Parathyroid adenoma (tissue), 2 donors: ENCODE measurements around the gene FAM153A.
"Not testable (repeated sequence)": the region's sequence is repeated elsewhere in the genome, so short reads cannot be mapped to it uniquely, and the experiment has no call there.

Source experiments
- H2AFZ ChIP-seq: fragments of 300-600 bp; sonication (generic); one replicate; pipeline ENCODE4 v1.7.0; 2017; ENCODE audit warnings: antibody characterized with exemption, mild to moderate bottlenecking
- H3K27ac ChIP-seq: fragments of 300-600 bp; sonication (generic); one replicate; pipeline ENCODE4 v1.7.0; 2017
- H3K27me3 ChIP-seq: fragments of 300-600 bp; sonication (generic); one replicate; pipeline ENCODE4 v1.7.0; 2017; ENCODE audit warnings: low read length; ENCODE audit not compliant: control insufficient read depth, insufficient read depth
- H3K36me3 ChIP-seq: fragments of 300-600 bp; sonication (generic); one replicate; pipeline ENCODE4 v1.7.0; 2017; ENCODE audit warnings: low read length; ENCODE audit not compliant: control insufficient read depth, insufficient read depth
- H3K4me1 ChIP-seq: fragments of 300-600 bp; sonication (generic); one replicate; pipeline ENCODE4 v1.7.0; 2017; ENCODE audit warnings: control low read depth
- H3K4me2 ChIP-seq: fragments of 300-600 bp; sonication (generic); one replicate; pipeline ENCODE4 v1.7.0; 2017; ENCODE audit warnings: low read length
- H3K4me3 ChIP-seq: fragments of 300-600 bp; sonication (generic); one replicate; pipeline ENCODE4 v1.7.0; 2017; ENCODE audit warnings: low read depth, low read length
- H3K79me2 ChIP-seq: fragments of 300-600 bp; sonication (generic); one replicate; pipeline ENCODE4 v1.7.0; 2017; ENCODE audit warnings: control low read depth
- H3K9ac ChIP-seq: fragments of 300-600 bp; sonication (generic); one replicate; pipeline ENCODE4 v1.7.0; 2017; ENCODE audit warnings: mild to moderate bottlenecking
- H3K9me3 ChIP-seq: fragments of 300-600 bp; sonication (generic); one replicate; pipeline ENCODE4 v1.7.0; 2017; ENCODE audit warnings: low read length; ENCODE audit not compliant: control insufficient read depth
- donor health status: primary hyperparathyroidism.

The FAM153A gene

GRCh38 chr5:177782792-177783633 lies at the start of gene FAM153A:
FAM153A (minus strand) TSS chr5:177782899.
- not testable (repeated sequence) for H3K9me3 ChIP-seq, H3K4me3 ChIP-seq

GRCh38 chr5:177832287-177832686 lies 49.6 kb upstream of the FAM153A start:
- not testable (repeated sequence) for H3K27ac ChIP-seq, H3K4me2 ChIP-seq, H3K9me3 ChIP-seq, H3K9ac ChIP-seq, H3K36me3 ChIP-seq, H3K4me3 ChIP-seq, H3K79me2 ChIP-seq, H3K4me1 ChIP-seq, H2AFZ ChIP-seq, H3K27me3 ChIP-seq

More at GRCh38 chr5:177782792-177783633, at the start of gene FAM153A:
- H3K36me3 ChIP-seq, H2AFZ ChIP-seq, H3K27me3 ChIP-seq, H3K4me1 ChIP-seq, H3K27ac ChIP-seq, H3K4me2 ChIP-seq, H3K79me2 ChIP-seq, H3K9ac ChIP-seq: not testable (repeated sequence)

DNA sequence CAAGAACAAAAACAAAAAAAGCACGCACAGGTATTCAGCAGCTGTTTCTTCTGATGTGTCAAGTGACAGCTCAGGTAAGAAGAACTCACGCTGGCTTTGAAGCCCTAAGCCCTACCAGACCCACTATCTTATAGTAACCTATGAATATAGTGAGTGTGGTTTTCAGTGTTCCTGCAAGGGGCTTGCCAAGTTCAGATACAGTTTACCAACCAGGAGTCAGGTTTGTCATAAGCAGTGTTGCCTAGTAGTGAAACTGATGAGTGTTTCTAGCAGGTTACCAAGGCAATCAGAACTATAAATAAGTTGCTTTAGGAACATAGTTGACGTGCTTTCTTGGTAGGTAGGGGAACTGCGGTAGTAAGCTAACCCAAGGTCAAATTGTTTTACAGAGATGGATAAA lies 43.4 kb upstream of the FAM153A start:
- not testable (repeated sequence) for H3K4me3 ChIP-seq, H3K36me3 ChIP-seq, H3K9ac ChIP-seq, H3K27ac ChIP-seq, H2AFZ ChIP-seq, H3K9me3 ChIP-seq, H3K4me1 ChIP-seq, H3K4me2 ChIP-seq, H3K79me2 ChIP-seq, H3K27me3 ChIP-seq

DNA sequence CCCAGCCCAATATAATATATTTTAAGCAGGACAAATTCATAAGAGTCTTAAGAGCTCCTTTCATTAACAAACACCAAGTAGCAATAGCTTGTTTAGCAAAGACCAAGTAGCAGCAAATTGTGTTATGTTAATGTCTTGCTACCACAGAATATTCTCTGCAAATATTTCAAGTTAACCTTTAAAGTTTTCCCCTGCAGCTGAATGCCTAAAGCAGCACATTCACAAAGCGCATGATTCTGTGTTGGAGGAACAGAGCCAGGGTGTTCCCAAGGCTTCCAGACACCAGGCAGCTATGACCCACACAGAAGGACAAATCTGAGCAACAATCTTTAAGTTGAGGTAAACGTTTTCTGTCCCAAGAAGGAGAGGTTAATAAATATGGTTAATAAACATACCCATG lies 42.1 kb upstream of the FAM153A start:
- not testable (repeated sequence) for H3K79me2 ChIP-seq, H3K4me2 ChIP-seq, H2AFZ ChIP-seq, H3K27me3 ChIP-seq, H3K4me3 ChIP-seq, H3K27ac ChIP-seq, H3K4me1 ChIP-seq, H3K9me3 ChIP-seq, H3K9ac ChIP-seq, H3K36me3 ChIP-seq

- not testable (repeated sequence) for H2AFZ ChIP-seq, H3K27ac ChIP-seq, H3K9me3 ChIP-seq, H3K9ac ChIP-seq, H3K27me3 ChIP-seq, H3K36me3 ChIP-seq, H3K4me3 ChIP-seq, H3K79me2 ChIP-seq, H3K4me2 ChIP-seq, H3K4me1 ChIP-seq
These were observed 39.8 kb upstream of the FAM153A start for GRCh38 chr5:177822489-177822888.

DNA sequence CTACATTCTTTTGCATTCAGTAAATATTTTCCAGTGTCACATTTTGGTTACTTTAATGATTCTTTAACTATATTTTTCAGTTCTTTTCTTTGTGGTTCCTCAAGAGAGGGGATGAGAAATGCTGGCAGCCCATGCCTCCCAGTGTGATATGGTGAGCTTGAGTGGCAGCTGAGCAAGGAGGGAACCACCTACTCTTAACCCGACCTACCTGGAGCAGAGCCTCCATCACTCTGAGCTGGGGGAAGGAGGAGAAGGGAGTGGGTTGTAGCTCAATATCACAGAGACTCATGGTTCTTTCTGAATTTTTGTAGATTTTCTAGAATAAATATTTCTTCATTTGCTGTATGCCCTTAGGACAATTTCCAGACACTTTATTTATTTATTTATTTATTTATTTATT lies 37.0 kb upstream of the FAM153A start:
- not testable (repeated sequence) for H3K9me3 ChIP-seq, H3K36me3 ChIP-seq, H3K27me3 ChIP-seq, H3K4me1 ChIP-seq, H3K27ac ChIP-seq, H3K4me2 ChIP-seq, H3K4me3 ChIP-seq, H3K79me2 ChIP-seq, H2AFZ ChIP-seq, H3K9ac ChIP-seq

- H2AFZ ChIP-seq, H3K36me3 ChIP-seq, H3K4me1 ChIP-seq, H3K4me2 ChIP-seq, H3K79me2 ChIP-seq, H3K27ac ChIP-seq, H3K9me3 ChIP-seq, H3K9ac ChIP-seq, H3K4me3 ChIP-seq, H3K27me3 ChIP-seq: not testable (repeated sequence)
These were observed 30.2 kb upstream of the FAM153A start for GRCh38 chr5:177812814-177813425.

DNA sequence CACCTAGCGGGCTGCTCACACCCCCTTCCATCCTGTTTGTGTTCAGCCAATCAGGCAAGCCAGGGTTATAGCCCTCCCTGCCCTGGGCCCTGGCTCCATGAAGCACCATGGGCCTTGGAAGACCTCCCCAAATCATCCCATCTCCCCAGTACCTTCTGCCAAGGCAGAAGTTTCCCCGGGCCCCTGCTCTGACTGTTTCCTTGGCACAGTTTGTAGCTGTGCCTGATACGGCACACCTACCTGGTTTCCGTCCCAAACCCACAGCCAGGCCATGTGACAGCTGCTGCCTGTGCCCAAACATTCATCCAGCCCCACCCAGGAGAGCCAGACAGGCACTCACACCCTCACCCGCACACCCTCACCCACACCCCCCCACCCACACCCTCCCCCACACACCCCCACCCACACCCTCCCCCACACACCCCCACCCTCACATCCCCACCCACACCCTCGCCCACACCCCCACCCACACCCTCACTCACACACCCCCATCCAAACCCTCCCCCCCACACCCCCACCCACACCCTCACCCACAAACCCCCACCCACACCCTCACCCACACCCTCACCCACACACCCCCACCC lies 29.6 kb upstream of the FAM153A start:
- not testable (repeated sequence) for H3K79me2 ChIP-seq, H3K27ac ChIP-seq, H3K9ac ChIP-seq, H2AFZ ChIP-seq, H3K4me1 ChIP-seq, H3K36me3 ChIP-seq, H3K4me3 ChIP-seq, H3K27me3 ChIP-seq, H3K9me3 ChIP-seq, H3K4me2 ChIP-seq
